Erythroblast (primary cell): ENCODE results near the gene CD300H.
A peak's percentile ranks its signal among the peaks of the same experiment; 100 is the strongest.
"Not testable (repeated sequence)": the region's sequence is repeated elsewhere in the genome, so short reads cannot be mapped to it uniquely, and the experiment has no call there.

ENCODE experiments used
- DNase-seq, 2 experiments: peaks; one replicate each; lab custom pipeline; 2025; lab: John Stamatoyannopoulos, UW
- GATA1 ChIP-seq: IDR thresholded peaks from 2 replicates; pipeline ENCODE4 v1.6.1; 2011; ENCODE audit warnings: low read depth, mild to moderate bottlenecking, control low read depth, low read length, moderate library complexity
- POLR2A ChIP-seq: IDR thresholded peaks from 2 replicates; pipeline ENCODE4 v1.6.1; 2011; ENCODE audit warnings: mild to moderate bottlenecking, low read length

Gene CD300H

DNA sequence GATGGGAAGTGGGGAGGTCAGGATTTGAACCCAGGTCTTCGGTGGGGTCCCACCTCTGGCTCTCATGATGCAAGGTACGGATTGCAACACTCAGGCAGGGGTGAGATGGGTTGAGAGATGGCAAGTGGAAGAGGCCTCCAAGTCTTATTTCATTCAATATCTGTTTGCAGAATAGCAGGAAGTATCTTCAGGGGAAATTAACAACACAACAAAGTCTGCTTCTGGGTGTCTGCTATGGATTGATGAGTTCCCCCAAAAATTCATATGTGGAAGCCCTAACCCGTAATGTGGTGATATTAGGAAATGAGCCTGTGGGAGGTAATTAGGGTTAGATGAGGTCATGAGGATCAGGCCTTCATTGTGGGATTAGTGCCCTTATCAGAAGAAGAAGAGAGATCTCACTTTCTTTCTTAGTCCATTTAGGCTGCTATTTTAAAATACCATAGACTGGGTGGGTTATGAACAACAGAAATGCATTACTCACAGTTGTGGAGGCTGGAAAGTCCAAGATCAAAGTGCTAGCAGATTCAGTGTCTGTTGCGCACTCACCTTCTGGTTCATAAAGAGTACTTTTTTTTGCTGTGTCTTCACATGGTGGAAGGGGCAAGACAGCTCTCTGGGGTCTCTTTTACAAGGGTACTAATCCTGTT, 4.4 kb upstream of the CD300H start:
- TF ChIP-seq GATA1 (no peak), POLR2A (no peak)
- DNase-seq: no peak

DNA sequence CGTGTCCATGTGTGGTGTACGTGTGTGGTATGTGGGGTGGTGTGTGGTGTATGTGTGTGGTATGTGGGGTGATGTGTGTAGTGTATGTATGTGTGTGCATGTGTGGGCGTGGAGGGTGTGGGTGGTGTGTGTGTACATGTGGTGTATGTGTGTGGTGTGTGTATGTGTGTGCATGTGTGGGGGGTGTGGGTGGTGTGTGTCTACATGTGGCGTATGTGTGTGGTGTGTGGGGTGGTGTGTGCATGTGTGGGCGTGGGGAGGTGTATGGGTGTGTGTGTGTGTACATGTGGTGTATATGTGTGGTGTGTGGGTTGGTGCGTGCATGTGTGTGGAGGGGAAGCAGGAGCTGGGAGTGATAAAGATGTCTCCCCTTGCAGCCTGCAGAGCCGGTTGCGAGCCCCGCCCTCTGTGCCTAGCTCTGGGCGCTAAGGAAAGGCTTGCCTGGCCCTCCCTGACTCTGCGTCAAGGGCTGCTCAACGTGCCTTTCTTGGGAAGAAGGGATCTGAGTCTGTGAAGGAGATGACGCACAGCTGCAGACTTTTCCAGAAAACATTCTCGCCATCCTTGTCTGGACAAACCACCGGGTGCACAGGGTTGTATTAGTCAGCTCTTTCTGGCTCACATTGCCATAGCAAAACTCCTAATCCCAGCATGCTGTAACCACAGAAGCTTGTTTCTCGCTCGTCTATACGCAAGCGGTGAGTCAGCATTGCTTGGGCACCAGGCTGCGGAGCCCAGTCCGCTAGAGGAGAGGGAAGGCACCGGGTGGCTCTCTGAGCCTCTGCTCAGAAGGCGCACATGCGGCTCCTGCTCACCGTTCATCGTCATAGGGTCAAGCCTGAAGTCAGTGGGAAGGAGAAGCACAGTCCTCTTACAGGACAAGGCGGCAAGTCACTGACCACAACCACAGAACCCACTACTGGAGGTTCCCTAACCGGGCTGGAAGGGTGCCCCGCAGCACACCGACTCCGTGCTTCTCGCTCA, 2.0 kb upstream of the CD300H start:
- peak; percentile 21 to 26 for DNase-seq
- TF ChIP-seq POLR2A: no peak

DNA sequence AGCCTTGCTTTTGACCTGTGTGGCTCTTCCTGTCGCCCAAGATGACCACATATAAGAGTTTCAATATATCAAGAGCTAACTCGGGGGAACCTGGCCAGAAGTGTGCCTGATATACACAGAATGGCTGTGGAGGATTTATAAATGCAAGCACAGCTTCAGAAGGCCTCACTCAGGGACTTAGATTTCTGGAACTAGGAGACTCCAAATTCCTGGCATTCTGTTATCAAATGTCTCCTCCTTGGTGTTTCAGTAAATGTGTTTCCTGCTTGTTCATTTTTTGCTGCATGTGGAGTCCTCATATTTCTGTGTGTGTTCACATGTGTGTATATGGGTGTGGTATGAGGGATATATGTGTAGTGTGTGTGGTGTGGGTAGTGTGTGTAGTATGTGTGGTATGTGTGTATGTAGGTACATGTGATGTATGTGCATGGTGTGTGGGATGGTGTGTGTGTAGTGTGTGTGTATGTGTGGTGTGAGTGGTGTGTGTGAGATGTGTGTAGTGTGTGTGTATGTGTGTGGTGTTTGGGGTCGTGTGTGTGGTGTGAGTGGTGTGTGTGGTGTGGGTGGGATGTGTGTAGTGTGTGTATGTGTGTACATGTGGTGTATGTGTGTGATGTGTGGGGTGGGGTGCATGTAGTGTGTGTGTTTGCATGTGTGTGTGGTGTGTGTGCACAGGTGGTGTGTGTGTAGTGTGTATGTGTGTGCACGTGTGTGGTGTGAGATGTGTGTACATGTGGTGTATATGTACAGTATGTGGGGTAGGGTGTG, 981 bp upstream of the CD300H start:
- no peak for TF ChIP-seq POLR2A
- TF ChIP-seq GATA1: no peak
- DNase-seq: no peak

DNA sequence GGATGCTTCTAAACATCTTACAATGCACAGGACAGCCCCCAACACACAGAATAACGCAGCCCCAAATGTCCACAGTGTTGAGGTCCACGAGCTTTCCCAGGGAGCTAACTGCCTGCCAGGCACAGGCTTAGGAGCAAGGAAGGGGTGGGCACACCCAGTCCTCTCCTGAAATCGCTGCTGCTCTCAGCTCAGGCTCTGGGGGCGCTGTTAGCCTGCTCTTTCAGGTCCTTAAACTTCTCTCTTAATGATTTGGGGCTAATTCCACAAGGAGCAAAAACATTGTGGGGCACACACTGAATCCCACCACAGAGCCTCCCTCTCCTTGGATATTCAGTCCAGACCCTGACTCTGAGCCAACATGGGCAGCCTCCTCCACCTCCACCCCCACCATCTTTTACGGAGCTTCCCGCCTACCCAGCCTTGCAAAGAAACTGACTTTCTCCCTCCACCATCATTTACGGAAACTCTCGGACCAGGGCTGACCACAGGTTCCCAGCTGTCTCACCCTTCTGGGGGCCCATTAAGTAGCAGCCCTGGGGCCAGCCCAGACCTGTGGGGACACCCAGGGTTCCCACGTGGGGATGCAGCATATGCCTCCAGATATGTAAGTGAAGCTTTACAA, 1.1 kb downstream of the CD300H start:
- TF ChIP-seq POLR2A (no peak), GATA1 (no peak)
- peak; percentile 28 to 53 for DNase-seq

DNA sequence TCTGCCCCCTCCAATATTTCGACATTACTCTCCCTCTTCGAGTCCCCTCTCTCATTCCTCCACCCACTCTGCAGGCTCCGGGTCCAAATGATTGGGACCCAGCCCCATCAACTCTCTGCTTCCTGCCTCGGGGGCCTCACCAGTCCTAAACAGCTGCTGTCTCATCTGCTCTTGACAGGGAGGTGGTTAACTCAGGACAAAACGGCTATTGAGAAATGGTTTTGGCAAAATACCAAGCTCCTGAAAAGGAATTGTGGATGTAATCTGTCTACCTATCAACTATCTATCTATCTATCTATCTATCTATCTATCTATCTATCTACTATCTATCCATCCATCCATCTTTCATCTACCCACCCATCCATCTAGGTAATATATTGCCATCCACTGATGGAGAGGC, 2.2 kb downstream of the CD300H start:
- TF ChIP-seq POLR2A (no peak), GATA1 (no peak)
- no peak for DNase-seq

DNA sequence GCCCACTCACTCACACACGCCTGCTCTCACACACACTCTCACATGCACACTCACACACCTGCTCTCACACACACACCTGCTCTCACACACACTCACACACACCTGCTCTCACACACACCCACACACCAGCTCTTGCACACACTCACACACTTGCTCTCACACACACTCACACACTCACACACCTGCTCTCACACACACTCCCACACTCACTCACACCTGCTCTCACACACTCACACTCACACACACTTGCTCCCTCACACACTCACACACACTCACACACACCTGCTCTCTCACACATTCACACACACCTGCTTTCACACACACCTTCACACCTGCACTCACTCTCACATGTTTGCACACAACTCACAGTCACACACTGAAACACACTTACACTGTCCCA, 4.0 kb downstream of the CD300H start:
- no peak for DNase-seq
- TF ChIP-seq GATA1 (no peak), POLR2A (no peak)

DNA sequence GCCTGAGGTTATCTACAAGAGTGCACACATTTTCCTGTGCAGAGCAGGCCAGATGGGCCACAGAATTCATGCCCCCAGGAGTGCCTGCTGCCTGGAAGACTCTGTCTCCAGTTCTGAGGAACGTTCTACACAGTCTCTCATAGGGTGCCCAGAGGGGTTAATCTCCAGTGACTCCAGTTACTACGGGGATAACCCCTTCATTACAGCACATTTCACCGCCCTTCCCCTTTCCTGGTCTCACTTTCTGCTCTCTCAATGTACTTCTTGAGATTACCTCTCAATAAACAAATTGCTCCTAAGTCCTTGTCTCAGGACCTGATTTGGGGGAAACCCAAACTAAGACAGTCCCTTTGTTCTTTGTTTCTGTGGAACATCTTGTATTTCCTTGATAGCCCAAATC, 5.7 kb downstream of the CD300H start:
- TF ChIP-seq GATA1: no peak
- TF ChIP-seq POLR2A: no peak
- no peak for DNase-seq

DNA sequence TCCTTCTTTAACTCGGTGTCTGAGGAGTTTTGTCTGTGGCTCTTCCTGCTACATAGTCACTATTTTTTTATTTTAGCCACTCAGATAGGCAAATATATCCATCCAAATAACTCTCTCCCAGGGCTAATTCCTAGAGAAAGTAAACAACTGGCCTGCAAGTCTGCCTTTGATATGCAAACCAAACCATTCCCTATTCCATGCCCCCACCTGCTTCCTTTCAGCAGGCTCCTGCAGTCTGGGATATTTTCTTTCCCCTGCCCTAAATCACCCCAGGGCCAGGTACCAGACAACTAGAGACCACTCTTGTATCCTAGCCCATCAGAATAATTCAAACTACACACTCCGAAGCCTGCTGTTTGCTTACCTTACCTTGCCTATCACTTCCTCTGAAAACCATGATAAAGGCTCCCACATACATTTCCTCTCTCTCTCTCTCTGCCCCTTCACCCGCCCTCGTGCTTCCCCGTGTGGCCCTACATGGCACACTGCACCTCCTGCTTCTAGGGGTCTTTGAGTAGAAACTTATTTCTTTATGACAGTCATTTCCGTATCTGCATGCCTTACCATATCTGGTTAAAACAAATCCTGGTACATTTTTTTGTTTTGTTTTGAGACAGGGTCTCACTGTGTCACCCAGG, 8.3 kb downstream of the CD300H start:
- TF ChIP-seq POLR2A (no peak), GATA1 (no peak)

DNA sequence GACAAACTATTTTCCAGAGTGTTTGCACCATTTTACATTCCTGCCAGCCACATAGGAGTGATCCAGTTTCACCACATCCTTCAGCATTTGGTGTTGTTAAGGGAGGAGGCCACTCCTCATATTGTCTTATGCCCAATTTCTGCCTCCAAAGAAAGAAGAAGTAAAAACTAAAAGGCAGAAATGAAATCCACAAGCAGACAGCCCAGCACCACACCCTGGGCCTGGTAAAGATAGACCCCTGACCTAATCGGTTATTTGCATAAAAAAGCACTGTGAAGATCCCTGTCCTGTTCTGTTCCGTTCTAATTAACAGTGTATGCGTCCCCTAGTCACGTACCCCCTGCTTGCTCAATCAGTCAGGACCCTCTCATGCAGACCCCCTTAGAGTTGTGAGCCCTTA, 8.9 kb downstream of the CD300H start:
- not testable (repeated sequence) for DNase-seq

More for the DNA sequence above, 8.3 kb downstream of the CD300H start:
- DNase-seq: no peak

DNA sequence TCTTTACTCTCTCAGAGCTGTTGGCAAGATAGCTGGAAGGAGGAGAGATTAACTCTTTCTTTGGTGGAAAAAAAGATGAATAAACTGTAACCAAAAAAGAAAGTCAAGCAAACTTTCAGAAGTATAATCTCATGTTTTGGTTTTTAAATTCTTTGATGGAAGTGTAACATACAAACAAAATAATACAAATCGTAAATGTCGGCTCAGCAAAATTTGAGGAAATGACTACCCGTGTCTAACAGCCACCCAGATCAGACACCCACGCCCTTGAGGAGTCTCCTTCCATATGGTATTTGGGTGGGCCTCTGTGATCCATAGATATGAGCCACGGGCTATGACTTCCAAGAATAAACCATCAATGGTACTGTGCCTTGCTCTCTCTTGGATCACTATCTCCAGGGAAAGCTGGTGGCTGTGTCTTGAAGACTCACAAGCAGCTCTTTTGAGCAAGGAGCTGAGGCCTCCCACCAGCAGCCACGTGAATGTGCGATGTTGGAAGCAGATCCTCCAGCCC, 11.8 kb downstream of the CD300H start:
- TF ChIP-seq GATA1 (no peak), POLR2A (no peak)
- DNase-seq: no peak

DNA sequence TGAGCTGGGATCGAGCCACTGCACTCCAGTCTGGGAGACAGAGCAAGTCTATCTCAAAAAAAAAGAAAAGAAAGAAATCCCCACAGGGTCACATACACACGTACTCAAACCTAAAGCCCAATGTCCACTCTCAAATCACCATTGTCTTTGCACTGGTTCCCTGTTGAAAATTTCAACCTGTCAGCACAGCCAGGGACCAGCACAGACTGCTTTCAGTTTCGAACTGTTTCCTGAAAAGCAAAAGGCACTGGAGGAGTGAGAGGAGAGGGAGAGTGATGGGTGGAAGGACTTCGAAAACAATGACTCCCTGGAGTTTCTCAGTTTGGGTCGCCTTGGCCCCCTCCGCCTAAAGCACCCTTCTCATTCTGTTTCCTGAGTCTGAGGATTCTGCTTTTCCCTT, 12.4 kb downstream of the CD300H start:
- no peak for DNase-seq
- no peak for TF ChIP-seq POLR2A
- TF ChIP-seq GATA1: no peak

DNA sequence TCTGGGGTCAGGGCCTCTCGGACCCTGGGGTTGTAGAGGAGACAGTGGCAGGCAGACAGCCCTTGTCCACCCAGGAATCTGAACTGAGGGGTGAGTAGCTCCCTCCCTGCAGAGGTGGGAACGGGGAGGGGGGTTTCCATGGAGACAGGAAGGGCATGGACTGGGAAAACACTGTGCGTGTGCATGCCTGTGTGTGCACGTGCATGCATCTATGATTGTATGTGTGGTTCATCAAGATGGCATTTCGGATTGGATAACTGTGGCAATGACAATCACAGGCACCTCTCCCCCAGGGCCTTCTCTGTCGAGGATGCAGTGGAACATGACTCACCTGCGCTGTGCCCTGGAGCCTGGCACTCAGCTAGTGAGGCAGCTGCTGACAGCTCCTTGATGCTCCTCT, 15.3 kb downstream of the CD300H start:
- no peak for DNase-seq
- no peak for TF ChIP-seq POLR2A
- TF ChIP-seq GATA1: no peak

DNA sequence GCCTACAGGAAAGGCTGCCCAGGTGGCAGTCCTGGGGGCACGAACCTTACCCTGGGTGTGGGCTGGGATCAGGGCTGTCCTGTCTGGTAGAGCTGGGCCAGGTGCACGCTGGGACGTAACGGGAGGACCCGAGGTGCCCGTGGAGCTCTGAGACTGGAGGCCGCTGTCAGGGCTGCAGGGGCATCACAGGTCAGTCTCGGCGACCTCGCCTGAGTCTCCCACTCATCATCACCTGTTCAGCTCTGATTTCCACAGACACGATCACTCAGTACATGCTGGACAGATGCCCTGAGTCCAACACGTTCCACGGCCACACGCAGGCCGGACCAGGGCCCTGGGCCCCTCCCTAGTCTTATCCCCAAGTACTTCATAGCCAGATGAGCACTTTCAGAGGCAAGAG, 16.7 kb downstream of the CD300H start:
- TF ChIP-seq POLR2A (no peak), GATA1 (no peak)

More for the DNA sequence above, 16.7 kb downstream of the CD300H start:
- DNase-seq: no peak
